GM19455 (cell line): ENCODE results near the gene EXOC4.

ENCODE experiments used
- ATAC-seq: cut with Tn5 transposase; IDR thresholded peaks from one replicate; pipeline ENCODE4 v1.9.1; 2021; ENCODE audit not compliant: unreplicated experiment

EXOC4 gene

GRCh38 chr7:133696056-133696455 is 443.2 kb downstream of the EXOC4 start:
- no peak for ATAC-seq

- no peak for ATAC-seq
These were observed 444.7 kb downstream of the EXOC4 start for GRCh38 chr7:133697585-133697984.

- no peak for ATAC-seq
These were observed 445.2 kb downstream of the EXOC4 start for GRCh38 chr7:133698127-133698526.

GRCh38 chr7:133699386-133699785 is 446.5 kb downstream of the EXOC4 start:
- no peak for ATAC-seq

DNA sequence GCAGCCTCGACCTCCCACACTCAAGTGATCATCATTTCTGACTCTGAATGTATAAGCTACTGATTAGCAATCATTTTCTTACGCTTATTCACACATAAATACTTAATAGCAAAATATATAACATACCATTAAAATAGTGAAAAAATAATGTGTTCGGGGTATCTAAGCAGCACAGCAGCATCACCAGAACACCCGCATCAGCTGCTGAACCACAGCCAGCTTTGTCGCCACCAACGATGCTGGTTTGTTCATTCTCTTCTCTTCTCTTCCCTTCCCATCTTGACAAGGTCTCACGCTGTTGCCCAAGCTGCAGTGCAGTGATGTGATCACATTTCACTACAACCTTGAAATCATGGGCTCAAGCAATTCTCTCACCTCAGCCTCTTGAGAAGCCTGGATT is 449.2 kb downstream of the EXOC4 start:
- no peak for ATAC-seq

- no peak for ATAC-seq
These were observed 450.1 kb downstream of the EXOC4 start for GRCh38 chr7:133702960-133703359.

DNA sequence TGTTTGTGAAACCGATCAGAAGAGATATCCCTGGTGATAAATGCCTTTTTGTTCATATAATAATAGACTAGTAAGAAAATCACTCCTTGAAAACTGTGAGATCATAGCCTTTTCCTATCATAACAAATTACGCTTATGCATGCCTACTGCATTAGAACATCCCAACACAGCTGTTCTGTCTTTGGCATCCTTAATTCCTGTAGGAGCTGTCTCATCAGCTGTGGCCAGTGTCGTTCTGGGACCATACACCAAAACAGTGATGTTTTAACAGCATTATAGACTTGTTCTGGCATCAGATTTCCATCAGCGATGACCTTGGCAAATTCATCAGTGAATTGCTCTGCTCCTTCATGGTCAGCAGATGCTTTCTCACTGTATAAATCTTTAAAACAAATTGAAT is 450.7 kb downstream of the EXOC4 start:
- ATAC-seq, result no peak

GRCh38 chr7:133704453-133704852 is 451.6 kb downstream of the EXOC4 start:
- ATAC-seq, result no peak

- ATAC-seq, result no peak
These were observed 452.7 kb downstream of the EXOC4 start for GRCh38 chr7:133705596-133705995.

DNA sequence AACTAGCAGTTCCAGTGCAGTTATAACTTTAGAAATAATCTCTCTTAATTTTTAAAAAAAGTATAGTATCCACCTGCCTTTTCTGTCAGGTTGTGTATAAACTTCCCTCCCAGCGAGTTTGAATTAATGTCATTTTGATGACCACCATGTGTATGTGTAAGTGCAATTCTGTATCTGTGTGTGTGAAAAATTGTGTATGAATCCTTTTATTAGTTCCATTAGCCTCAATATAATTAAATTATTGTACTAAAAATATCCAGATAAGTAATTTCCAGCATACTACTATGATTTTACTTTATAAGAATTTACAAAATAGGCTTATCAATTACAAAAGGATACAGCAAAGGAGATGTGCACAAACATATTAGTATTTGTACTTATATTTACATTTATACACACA is 453.1 kb downstream of the EXOC4 start:
- ATAC-seq, result no peak

GRCh38 chr7:133709036-133709880 is 456.4 kb downstream of the EXOC4 start:
- ATAC-seq, result no peak

- ATAC-seq, result no peak
These were observed 459.7 kb downstream of the EXOC4 start for GRCh38 chr7:133712544-133712943.

DNA sequence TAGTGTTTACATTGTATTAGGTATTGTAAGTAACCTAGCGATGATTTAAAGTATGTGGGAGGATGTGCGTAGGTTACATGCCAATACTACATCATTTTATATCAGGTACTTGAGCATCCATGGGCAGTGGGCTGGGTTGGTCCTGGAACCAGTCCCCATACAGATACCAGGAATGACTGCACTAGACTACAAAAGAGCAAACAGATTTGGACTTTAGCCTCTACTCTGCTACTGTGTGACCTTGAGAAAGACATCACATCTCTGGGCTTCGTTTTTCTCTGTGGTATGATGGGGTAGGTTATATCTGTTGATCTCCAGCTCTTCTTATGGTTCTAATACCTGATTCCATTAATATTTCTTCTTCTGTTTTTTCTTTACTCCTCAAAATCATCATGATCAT is 461.8 kb downstream of the EXOC4 start:
- no peak for ATAC-seq

GRCh38 chr7:133718131-133718530 is 465.3 kb downstream of the EXOC4 start:
- ATAC-seq, result no peak

DNA sequence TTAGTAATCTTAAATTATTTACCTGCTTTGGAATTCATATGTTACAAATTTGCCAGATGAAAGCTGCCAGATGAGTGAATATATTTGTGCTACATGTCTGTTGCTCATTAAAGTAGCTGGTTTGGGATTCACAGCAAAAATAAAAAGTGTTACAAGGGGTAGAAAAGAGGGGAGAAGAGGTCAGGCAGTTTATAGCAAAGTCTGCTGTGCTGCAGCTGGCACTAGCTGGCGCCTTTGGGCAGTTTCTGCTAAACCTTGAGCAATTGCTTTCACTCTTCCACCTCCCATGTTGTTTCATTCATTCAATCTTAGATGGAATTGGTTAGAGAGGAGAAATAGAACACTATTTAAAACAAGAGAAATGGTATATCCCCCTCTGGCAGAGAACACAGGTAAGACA is 470.2 kb downstream of the EXOC4 start:
- ATAC-seq, result no peak

- ATAC-seq, result no peak
These were observed 471.3 kb downstream of the EXOC4 start for GRCh38 chr7:133724148-133724547.

DNA sequence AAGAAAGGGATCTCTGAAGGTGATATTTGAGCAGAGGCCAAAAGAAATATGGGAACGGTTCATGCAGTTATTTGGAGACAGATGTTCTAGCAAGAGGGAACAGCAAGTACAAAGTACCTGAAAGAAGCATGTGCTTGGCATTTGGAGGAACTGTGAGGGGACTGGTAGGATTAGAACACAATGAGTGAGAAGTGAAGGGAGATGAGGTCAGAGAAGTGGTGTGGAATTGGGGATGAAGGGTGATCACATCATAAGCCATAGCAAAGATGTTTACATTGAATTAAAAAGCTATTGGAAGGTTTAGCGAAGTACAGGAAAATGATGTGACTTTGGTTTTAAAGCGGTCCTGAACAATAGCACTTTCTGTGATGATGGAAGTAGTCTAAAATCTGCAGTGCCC is 471.8 kb downstream of the EXOC4 start:
- no peak for ATAC-seq

DNA sequence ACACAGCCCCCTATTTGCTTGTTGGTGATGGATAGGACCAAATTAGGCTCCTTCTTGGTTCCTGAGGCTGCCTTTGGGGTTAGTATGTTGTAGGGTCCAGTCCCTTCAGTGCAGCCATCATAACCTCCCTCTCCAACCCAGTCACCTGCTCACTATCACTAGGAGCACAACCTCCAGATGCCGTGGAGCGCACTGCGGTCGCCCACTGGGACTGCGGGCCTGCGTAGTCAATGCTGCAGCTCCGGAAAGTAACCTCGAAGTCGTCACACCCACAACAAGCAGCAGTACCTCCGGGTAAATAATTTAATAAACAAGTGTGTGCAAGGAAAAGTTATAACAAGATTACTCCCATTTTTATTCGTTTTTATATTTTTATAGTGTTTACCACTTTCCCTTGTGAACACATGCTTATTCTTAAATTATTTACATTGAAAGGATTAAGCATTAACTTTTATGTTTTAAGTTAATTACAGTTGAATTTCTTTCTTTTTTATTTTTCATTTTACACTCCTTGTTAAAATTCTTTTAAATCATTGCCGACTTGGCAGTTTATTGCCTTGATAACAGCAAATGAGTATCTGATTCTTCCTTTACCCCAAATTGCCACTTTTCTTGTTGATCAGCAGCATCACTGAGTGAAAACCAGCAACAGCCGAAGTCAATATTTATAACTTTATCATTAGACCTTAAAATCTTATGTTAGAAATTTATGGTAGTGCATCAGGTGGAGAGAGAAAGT is 474.8 kb downstream of the EXOC4 start:
- no peak for ATAC-seq

GRCh38 chr7:133730360-133730759 is 477.5 kb downstream of the EXOC4 start:
- ATAC-seq, result no peak

- ATAC-seq, result no peak
These were observed 480.5 kb downstream of the EXOC4 start for GRCh38 chr7:133733401-133733800.

- no peak for ATAC-seq
These were observed 482.3 kb downstream of the EXOC4 start for GRCh38 chr7:133735222-133735621.

- ATAC-seq, result no peak
These were observed 486.9 kb downstream of the EXOC4 start for GRCh38 chr7:133739817-133740216.
